HG03432 (cell line): ENCODE measurements around the gene MIA3.
"Not testable (repeated sequence)": the region's sequence is repeated elsewhere in the genome, so short reads cannot be mapped to it uniquely, and the experiment has no call there.

Experiments
- ATAC-seq: cut with Tn5 transposase; IDR thresholded peaks from one replicate; pipeline ENCODE4 v1.9.1; 2021; ENCODE audit warnings: mild to moderate bottlenecking, moderate library complexity; ENCODE audit not compliant: unreplicated experiment

Gene MIA3

GRCh38 chr1:222665964-222666363, 48.1 kb downstream of the MIA3 start:
- ATAC-seq = no peak

- not testable (repeated sequence) for ATAC-seq
These were observed 50.3 kb downstream of the MIA3 start for GRCh38 chr1:222668184-222668583.

DNA sequence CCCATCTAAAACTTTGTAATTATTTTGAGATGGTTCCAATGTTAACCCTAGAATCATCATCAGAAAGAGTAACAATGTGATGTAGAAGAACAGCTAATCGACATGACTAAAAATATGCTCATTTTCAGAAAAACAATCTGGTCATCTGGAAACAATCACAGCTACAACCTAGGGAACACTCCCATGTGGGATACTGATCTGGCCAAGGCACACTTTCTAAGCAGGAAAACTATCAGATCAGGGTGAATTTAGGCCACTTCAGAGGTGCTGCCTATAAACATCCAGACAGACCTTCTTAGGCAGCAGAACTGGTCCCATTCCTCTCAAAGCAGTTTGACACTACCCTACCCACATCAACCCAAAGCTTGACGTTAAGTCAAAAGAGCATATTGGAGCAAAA, 51.2 kb downstream of the MIA3 start:
- ATAC-seq = not testable (repeated sequence)

DNA sequence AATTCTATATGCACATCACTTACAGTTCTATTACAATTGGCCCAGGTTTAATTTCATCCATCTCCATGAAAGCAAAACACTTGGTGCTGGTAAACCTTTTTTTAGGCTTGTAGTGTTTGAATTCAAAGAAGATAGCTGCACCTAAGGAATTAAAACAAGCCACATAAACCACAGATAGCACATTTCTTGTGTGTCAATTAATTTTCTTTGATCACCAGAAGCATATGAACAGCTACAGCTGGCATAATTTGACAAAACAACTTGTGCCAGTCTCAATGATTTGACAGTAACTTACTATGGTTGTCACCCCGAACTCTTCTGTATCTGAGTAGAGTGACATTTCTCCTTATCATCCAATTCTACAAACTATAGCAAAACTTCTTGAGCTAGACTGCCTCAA, 52.2 kb downstream of the MIA3 start:
- no peak for ATAC-seq

DNA sequence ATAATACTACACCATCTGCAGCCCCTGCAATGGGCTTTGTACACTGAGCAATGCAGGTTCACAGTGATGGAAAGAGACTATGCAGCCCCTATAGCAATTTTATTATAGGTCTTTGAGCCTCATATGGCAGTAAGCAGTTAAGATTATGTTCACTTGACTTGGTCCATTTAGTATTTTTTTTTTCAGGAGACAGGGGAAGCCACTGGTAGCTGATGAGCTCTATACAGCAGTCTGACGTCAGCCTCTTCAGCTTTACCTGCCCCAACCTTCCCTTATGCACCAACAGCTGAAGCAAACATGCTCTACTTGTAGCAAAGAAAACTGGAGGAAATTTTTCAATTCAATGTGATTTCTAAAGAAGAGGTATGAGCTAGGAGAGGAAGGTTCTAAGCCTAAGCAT, 62.2 kb downstream of the MIA3 start:
- ATAC-seq = no peak

- no peak for ATAC-seq
These were observed 73.1 kb downstream of the MIA3 start for GRCh38 chr1:222691016-222691415.

DNA sequence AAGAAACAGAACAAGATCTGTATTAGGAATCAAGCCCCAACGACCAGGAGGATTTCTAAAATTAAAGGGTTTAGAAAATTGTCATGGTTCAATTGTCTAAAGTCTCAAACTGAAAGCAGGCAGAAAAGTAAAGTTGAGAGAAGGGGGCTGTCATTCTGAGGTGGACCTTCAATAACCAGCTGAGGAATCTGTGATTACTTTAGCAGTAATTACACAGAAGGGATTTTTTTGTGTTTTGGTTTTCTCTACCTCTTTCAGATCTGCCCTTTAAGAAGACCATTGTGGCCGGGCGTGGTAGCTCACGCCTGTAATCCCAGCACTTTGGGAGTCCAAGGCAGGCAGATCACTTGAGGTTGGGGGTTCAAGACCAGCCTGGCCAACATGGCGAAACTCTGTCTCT, 77.0 kb downstream of the MIA3 start:
- no peak for ATAC-seq

DNA sequence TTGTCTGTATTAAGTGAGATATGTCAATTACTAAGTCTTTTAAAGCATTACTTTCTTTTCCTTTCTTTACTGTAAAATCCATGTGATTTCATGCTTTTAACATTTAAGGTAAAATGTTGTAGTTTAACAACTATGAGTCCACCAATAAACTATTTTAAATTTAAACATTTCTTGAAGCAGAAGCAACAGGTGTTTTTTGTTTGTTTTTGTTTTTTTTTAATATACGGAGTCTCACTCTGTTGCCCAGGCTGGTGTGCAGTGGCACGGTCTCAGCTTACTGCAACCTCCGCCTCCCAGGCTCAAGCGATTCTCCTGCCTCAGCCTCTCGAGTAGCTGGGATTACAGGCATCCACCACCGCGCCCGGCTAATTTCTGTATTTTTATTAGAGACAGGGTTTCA, 78.8 kb downstream of the MIA3 start:
- no peak for ATAC-seq

GRCh38 chr1:222697203-222697602, 79.3 kb downstream of the MIA3 start:
- no peak for ATAC-seq

DNA sequence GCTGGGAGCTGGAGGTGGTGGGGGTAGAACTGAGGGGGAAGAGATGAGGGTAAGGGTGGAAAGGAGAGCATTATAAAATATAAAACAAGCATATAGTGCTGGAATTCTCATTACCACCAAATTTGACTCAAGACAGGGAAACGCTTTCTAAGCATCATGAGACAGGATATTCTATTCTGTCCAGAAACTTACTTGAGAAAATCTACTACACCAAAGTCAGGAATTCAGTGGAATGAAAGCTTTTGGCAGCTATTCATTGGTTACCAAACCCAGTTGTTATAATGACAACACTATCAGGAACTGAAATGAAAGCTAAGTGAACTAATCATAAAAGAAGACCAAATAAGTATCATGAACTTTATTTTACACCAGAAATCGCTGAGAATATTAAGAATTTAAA, 79.9 kb downstream of the MIA3 start:
- no peak for ATAC-seq

DNA sequence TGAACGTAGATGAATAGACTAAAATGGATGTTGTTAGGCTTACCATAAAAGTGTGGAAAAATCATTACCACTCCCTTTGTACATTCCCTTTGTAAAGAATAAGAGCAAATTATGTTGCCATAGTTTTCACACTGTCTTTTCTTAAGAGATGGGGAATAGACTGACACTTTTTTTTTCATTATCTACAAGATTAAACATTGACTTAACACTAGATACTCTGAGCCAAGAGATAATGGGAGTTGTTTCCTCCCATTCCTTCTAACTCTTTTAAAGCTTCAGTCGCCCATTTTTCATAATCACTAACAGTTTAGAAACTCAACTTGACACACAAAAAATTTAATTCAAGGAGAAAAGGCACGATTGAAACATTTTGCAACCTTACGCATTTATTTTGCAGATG, 84.3 kb downstream of the MIA3 start:
- ATAC-seq = no peak

DNA sequence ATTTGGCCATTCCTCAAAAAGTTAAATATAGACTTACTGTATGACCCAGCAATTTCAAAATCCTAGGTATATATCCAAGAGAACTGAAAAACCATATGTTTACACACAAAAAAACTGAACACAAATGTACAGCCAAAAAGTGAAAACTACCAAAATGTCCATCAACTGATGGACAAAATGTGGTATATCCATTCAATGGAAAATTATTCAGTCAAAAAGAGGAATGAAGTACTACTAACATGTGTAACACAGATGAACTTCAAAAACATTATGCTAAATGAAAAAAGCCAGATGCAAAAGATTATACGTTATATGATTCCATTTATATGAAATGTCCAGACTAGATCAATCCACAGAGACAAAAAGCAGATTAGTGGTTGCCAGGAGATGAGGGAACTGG, 86.4 kb downstream of the MIA3 start:
- no peak for ATAC-seq

GRCh38 chr1:222706815-222707214, 88.9 kb downstream of the MIA3 start:
- no peak for ATAC-seq

DNA sequence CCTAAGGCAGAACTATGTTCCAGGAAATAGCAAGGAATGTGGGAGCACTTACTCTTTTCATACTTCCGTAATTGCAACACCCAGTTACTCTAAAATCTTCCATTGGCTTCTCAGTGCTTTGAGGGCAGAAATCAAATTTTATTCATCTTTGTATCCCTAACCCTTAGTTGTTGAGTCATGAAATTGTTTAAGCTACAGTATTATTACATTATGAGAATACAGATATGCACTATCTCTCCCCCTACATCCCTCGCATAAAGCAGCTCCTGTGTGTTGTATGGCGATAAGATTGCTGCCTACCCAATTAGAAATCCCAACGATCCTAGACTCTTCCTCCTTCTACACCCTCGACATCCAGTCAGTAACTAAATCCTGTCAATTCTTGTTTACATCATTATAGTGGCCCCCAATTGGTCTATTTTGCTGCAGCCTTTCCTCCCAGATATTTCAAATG, 91.8 kb downstream of the MIA3 start:
- no peak for ATAC-seq

GRCh38 chr1:222711319-222712252, 93.7 kb downstream of the MIA3 start:
- peak; percentile 39 for ATAC-seq

DNA sequence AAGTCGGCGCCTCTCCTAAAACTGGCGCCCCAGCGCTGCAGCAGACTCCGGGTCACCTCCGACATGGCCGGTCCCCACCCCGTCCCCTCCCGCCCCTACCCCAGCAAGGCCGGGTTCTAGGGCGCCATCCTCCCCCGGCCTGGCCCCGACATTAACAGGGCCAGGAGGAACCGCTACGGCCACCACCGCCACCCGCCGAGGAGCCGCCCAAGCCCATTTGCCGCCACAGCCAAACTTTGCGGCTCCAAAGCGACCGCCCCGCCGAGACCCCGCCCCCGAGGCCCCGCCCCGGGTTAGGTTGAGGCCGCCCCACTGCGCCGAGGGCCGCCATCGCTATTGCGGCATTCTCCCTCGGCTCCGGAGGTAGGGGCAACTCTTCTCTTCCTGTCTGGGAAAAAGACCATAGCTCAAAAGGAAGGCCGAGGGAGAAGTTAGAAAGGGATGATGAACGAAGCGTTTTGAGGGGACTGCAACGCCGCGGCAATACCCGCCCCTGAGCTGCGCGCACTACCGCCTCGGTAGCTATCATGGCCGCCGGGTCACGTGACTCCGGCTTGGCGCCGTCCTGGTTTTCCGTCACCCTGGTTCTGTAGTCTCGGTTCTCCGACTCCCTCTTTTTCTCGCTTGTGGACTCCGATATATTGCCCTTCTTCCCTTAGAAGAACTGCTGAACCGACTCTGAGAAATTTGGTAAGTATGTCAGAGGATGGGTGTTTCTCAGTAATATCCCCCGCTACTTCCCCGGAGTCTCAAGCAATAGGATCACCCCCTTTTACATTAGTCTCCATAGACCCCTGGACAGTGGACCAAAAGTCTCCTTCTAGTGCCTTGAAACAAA, 94.6 kb downstream of the MIA3 start, which contains the start of the genes AIDA and BROX:
AIDA (minus strand) TSS at position 239 of the 838 bp plus-strand sequence; CDS start at position 65, 174 bp downstream.
BROX (plus strand) TSS at position 312 of the 838 bp plus-strand sequence. CDS start 3,136 bp downstream, outside the sequence.
- ATAC-seq = peak; percentile 85

DNA sequence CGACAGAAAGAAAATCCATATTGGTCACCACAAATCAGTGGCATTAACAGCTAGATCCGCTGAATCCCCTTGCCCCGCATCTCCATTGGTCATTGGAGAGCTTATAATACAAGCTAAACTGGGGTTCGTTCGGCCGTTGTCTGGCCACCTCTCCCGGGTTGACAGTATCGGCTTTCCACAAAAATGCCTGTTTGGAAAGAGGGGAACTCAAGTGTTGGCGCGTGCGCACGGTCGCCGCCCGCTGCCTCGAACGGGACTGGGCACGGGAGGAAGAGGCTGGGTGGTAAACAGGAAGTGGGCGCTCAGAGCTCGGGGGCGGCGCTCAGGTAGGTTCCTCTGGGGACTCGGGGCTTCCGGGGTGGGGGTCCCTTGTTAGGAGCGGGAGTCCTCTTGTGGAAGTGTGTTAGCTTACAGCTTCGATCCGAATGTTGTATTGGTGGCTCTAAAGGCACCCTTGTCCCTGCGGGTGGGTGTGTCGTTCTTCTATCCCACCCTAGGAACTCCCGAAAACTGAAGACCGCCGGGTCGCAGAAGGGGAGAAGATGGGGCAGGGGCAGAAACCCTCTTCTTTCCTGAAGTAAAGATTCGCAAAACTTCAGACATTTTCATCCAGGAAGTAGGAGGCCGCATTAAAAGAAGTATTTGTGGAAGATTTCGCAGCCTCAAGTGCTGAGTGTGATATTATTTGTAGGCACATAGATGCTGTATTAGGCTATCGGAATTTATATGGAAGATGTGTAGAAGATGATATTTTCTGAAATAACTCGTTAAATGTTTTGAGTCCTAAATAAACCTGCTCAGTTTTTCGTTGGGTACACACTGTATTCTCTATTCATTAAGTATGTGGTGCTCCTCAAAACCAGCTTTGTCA, 95.4 kb downstream of the MIA3 start:
- peak; percentile 74 for ATAC-seq

GRCh38 chr1:222716393-222716792, 98.5 kb downstream of the MIA3 start:
- no peak for ATAC-seq
